Esophagus squamous epithelium (tissue), 4 donors: ENCODE data around the gene JARID2.

ENCODE experiments used
- CTCF ChIP-seq, 6 experiments: fragments of 450-650 bp in 4 of 6; fragments of 200-600 bp in 2 of 6; sonication (generic) in 2 of 6; IDR thresholded peaks; one replicate each; pipeline ENCODE4 v1.5.1; 2016 to 2019; ENCODE audit warnings: antibody characterized with exemption in 6 of 6, mild to moderate bottlenecking in 4 of 6, moderate library complexity in 4 of 6
- POLR2A ChIP-seq, 4 donors: fragments of 450-650 bp; IDR thresholded peaks; one replicate each; pipeline ENCODE4 v1.6.1; 2017; ENCODE audit warnings: antibody characterized with exemption in 4 of 4, mild to moderate bottlenecking in 4 of 4, moderate library complexity in 3 of 4

- TF ChIP-seq POLR2A (IDR thresholded peaks at IDR 0.05), result no peak
- no peak for TF ChIP-seq CTCF (IDR thresholded peaks at IDR 0.05)
Measured at GRCh38 chr6:15504581-15505350, 258.9 kb downstream of the JARID2 start.
